A673 (cell line): ENCODE results near the gene LRRC1. TPM values are rescaled to one million over a fixed set of nuclear protein-coding genes. Genes with fewer than 3 reads are reported as not detected.
A peak's percentile ranks its signal among the peaks of the same experiment; 100 is the strongest.

Source experiments
- BruUV-seq: library from RNA; stranded (reverse); fragments of 400-500 nt; replicated peaks from 2 replicates; lab custom pipeline; 2021; lab: Mats Ljungman, UMichigan
- CTCF ChIA-PET: fragments of 300-600 bp; sonication (Branson Sonifier 250); formaldehyde crosslinking; loops from one replicate; lab custom pipeline; 2022; ENCODE audit warnings: antibody characterized with exemption; lab: Charles Lee
- POLR2A ChIA-PET: fragments of 300-600 bp; sonication (Branson Sonifier 250); formaldehyde crosslinking; loops from one replicate; lab custom pipeline; 2022; ENCODE audit warnings: antibody characterized with exemption; ENCODE audit not compliant: low non-redundant PET; lab: Charles Lee
- DNase-seq: peaks from one replicate; pipeline ENCODE4 v3.0.0-alpha.2; 2015; ENCODE audit warnings: low spot score
- H3K27ac ChIP-seq: fragments of 200-600 bp; sonication (generic); 2 replicates; pipeline ENCODE4 v1.5.1; 2016; ENCODE audit warnings: mixed run types, low read depth, mild to moderate bottlenecking, mixed read lengths, antibody characterized with exemption, low read length; ENCODE audit not compliant: poor library complexity, severe bottlenecking
- H3K27me3 ChIP-seq: fragments of 200-600 bp; sonication (generic); replicated peaks from 2 replicates; pipeline ENCODE4 v1.6.1; 2017; ENCODE audit warnings: mixed run types, low read depth, mild to moderate bottlenecking, mixed read lengths, antibody characterized with exemption, low read length; ENCODE audit not compliant: insufficient read depth, poor library complexity
- H3K36me3 ChIP-seq: fragments of 200-600 bp; sonication (generic); 2 replicates; pipeline ENCODE4 v1.6.1; 2016; ENCODE audit warnings: mixed run types, mild to moderate bottlenecking, mixed read lengths, antibody characterized with exemption, low read length; ENCODE audit not compliant: insufficient read depth, poor library complexity, severe bottlenecking
- H3K4me1 ChIP-seq: fragments of 200-600 bp; sonication (generic); 2 replicates; pipeline ENCODE4 v1.6.1; 2017; ENCODE audit warnings: mixed run types, mild to moderate bottlenecking, mixed read lengths, antibody characterized with exemption, low read length; ENCODE audit not compliant: insufficient read depth, poor library complexity, severe bottlenecking
- H3K4me3 ChIP-seq: fragments of 200-600 bp; sonication (generic); 2 replicates; pipeline ENCODE4 v1.5.1; 2016; ENCODE audit warnings: low read depth, mixed run types, mild to moderate bottlenecking, mixed read lengths, low read length; ENCODE audit not compliant: poor library complexity, severe bottlenecking
- H3K9me3 ChIP-seq: fragments of 200-600 bp; sonication (generic); 2 replicates; pipeline ENCODE4 v1.6.1; 2016; ENCODE audit warnings: mixed run types, low read depth, mild to moderate bottlenecking, mixed read lengths, antibody characterized with exemption, low read length; ENCODE audit not compliant: poor library complexity, severe bottlenecking
- EZH2 ChIP-seq: fragments of 200-600 bp; sonication (generic); IDR thresholded peaks from 2 replicates; pipeline ENCODE4 v1.6.1; 2017; ENCODE audit warnings: borderline replicate concordance, low read depth, mild to moderate bottlenecking, mixed read lengths, antibody characterized with exemption, low read length; ENCODE audit not compliant: poor library complexity, severe bottlenecking
- intact Hi-C: fragments of 100-400 bp; cut with micrococcal nuclease; formaldehyde crosslinking; loops from one replicate; pipeline ENCODE4 v1.10.0; 2022; ENCODE audit not compliant: unreplicated experiment
- total RNA-seq: library from RNA; stranded (reverse); gene quantifications from 2 replicates; pipeline ENCODE4 v1.2.3, GENCODE V29; 2021
- TF ChIP-seq, protein P1 (sequence below): fragments of 300-800, 200-600 bp; sonication (generic); conservative IDR thresholded peaks from 2 replicates; pipeline ENCODE4 v1.5.1; 2017; ENCODE audit warnings: low read depth, mild to moderate bottlenecking, antibody characterized with exemption, low read length, moderate library complexity, mixed read lengths

Gene LRRC1
- total RNA-seq, 1 experiment from 2014 or later, result 4.4 TPM

DNA sequence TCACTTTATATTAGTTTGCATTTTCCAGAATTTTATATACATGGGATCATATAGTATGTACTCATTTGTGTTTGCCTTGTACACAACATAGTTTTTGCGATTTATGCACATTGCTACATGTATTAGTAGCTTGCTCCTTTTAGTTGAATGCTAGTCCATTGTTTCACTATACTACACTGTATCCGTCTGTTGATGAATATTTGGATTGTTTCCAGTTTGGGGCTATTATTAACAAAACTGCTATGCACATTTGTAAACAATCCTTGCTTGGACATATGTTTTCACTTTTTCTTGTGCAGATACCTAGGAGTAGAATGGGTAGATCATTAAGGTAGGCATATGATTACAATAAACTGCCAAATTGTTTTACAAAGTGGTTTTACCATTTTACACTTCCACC lies 3.9 kb upstream of the LRRC1 start:
- intact Hi-C loops, result loop anchor here (5.0 to 10.0 kb wide), 2 partner anchors 166 to 246 kb away; partner anchors contain the start of gene GCLC

DNA sequence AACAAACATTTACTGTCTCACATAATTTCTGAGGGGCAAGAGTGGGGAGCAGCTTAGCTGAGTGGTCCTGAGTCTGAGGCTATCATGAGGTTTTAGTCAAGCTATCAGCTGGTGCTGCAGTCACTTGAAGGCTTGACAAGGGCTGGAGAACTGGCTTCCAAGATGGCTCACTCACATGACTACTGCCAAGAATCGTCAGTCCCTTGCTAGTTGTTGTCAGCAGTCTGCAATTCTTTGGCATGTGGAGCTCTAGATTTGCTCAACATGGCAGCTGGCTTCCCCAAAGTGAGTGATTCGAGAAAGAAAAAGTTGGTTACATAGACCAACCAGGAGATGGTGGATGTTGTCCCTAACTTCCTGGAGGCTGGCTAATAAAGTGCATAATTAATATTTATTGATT lies 2.8 kb upstream of the LRRC1 start:
- no peak for TF ChIP-seq EZH2
- TF ChIP-seq, protein P1, sequence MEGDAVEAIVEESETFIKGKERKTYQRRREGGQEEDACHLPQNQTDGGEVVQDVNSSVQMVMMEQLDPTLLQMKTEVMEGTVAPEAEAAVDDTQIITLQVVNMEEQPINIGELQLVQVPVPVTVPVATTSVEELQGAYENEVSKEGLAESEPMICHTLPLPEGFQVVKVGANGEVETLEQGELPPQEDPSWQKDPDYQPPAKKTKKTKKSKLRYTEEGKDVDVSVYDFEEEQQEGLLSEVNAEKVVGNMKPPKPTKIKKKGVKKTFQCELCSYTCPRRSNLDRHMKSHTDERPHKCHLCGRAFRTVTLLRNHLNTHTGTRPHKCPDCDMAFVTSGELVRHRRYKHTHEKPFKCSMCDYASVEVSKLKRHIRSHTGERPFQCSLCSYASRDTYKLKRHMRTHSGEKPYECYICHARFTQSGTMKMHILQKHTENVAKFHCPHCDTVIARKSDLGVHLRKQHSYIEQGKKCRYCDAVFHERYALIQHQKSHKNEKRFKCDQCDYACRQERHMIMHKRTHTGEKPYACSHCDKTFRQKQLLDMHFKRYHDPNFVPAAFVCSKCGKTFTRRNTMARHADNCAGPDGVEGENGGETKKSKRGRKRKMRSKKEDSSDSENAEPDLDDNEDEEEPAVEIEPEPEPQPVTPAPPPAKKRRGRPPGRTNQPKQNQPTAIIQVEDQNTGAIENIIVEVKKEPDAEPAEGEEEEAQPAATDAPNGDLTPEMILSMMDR, result no peak
- intact Hi-C loops, result loop anchor here (5.0 to 10.0 kb wide), 2 partner anchors 165 to 247 kb away; partner anchors contain the start of gene GCLC
- H3K9me3 ChIP-seq, result peaks cover 15% of the 10 kb centered on the region
- H3K27ac ChIP-seq, result no peak overlapping the region
- peaks cover 25% of the 10 kb centered on the region for H3K27me3 ChIP-seq
- H3K36me3 ChIP-seq, result no peaks in the 10 kb centered on the region
- DNase-seq, result no peak
- BruUV-seq, result no TSS peak
- CTCF ChIA-PET, result no interaction called here
- no peak overlapping the region for H3K4me3 ChIP-seq
- POLR2A ChIA-PET, result no interaction called here
- peaks cover 11% of the 10 kb centered on the region for H3K4me1 ChIP-seq

More for the DNA sequence above, 3.9 kb upstream of the LRRC1 start:
- H3K27ac ChIP-seq, result no peak overlapping the region
- TF ChIP-seq, protein P1, result no peak
- TF ChIP-seq EZH2, result no peak
- peaks cover 13% of the 10 kb centered on the region for H3K27me3 ChIP-seq
- H3K9me3 ChIP-seq, result peaks cover 15% of the 10 kb centered on the region
- H3K4me3 ChIP-seq, result no peak overlapping the region
- DNase-seq, result no peak
- CTCF ChIA-PET, result no interaction called here
- peaks cover 10% of the 10 kb centered on the region for H3K4me1 ChIP-seq
- POLR2A ChIA-PET, result no interaction called here
- H3K36me3 ChIP-seq, result no peaks in the 10 kb centered on the region
- BruUV-seq, result no TSS peak

DNA sequence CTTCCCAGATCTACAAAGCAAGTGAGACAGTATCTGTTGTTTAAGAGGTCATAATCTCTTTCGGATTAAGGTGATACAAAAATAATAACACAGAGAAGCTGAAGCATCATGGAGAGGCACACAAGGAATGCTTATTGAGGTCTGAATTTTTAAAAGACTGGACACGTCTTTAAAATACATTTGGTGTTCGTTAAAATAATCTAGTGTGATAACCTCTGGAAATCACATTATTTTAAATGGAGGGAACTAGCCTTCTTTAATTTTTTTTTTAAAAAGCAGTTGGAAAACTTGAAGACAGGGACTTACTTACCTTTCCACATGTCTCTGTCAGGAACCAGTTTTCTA lies 1.9 kb upstream of the LRRC1 start:
- ChIA-PET POLR2A (interaction anchor here (0.6 kb wide), 1 partner anchor 319 kb away, joined by 3 read pairs; no protein-coding TSS in a partner anchor), CTCF (interaction anchor here (2.6 kb wide), 1 partner anchor 163 kb away, joined by 12 read pairs; no protein-coding TSS in a partner anchor)
- TF ChIP-seq, protein P1, result no peak
- no peak for TF ChIP-seq EZH2
- H3K4me3 ChIP-seq, result peak overlapping the region; percentile 74
- peaks cover 33% of the 10 kb centered on the region for H3K27me3 ChIP-seq
- no peak overlapping the region for H3K27ac ChIP-seq
- no TSS peak for BruUV-seq
- peaks cover 11% of the 10 kb centered on the region for H3K4me1 ChIP-seq
- intact Hi-C loops, result loop anchor here (5.0 to 10.0 kb wide), 2 partner anchors 164 to 248 kb away; partner anchors contain the start of gene GCLC
- no peak for DNase-seq
- H3K36me3 ChIP-seq, result no peaks in the 10 kb centered on the region
- H3K9me3 ChIP-seq, result peaks cover 15% of the 10 kb centered on the region
